GM12878 (cell line): ENCODE results near the gene ARL4D. TPM values are rescaled to one million over a fixed set of nuclear protein-coding genes. Genes with fewer than 3 reads are reported as not detected.

Experiments used
- ATAC-seq: fragments of 200-7000 bp; cut with Tn5 transposase; 3 replicates; pipeline ENCODE4 v1.9.1; 2020; ENCODE audit warnings: mild to moderate bottlenecking, moderate library complexity
- BruUV-seq: library from RNA; stranded (reverse); fragments of 400-500 nt; replicated peaks from 2 replicates; lab custom pipeline; 2021; lab: Mats Ljungman, UMichigan
- CTCF ChIA-PET: fragments of 300-600 bp; sonication (Branson Sonifier 250); formaldehyde crosslinking; extraction: SDS; loops from one replicate; lab custom pipeline; 2021; ENCODE audit warnings: inconsistent platforms; lab: Yijun Ruan, JAX
- POLR2A ChIA-PET: fragments of 350-600 bp; formaldehyde crosslinking; extraction: SDS; loops from one replicate; lab custom pipeline; 2021; ENCODE audit warnings: inconsistent platforms; lab: Charles Lee
- RAD21 ChIA-PET: fragments of 300-600 bp; sonication (Branson Sonifier 250); formaldehyde crosslinking; loops from one replicate; lab custom pipeline; 2023; ENCODE audit warnings: antibody characterized with exemption; ENCODE audit not compliant: unreplicated experiment; lab: Charles Lee
- SMC1A ChIA-PET: fragments of 300-600 bp; sonication (Branson Sonifier 250); formaldehyde crosslinking; loops from one replicate; lab custom pipeline; 2023; ENCODE audit not compliant: unreplicated experiment, uncharacterized antibody; lab: Charles Lee
- DNase-seq: peaks from one replicate; pipeline ENCODE4 v3.0.0-alpha.2; 2011; ENCODE audit warnings: low read depth, low spot score
- FAIRE-seq: peaks from 3 replicates; lab custom pipeline; 2011; peaks lifted over from hg19 to GRCh38; lab: Jason Lieb, UNC
- H2AFZ ChIP-seq: 2 replicates; pipeline ENCODE4 v1.6.0; 2011; ENCODE audit warnings: low read depth, low read length, control low read depth; ENCODE audit not compliant: control insufficient read depth
- H3K27ac ChIP-seq: 2 replicates; pipeline ENCODE4 v1.5.1; 2011; ENCODE audit warnings: control low read depth; ENCODE audit not compliant: control insufficient read depth, insufficient read depth
- H3K27me3 ChIP-seq, 2 experiments: replicated peaks in 1 of 2; 2 replicates each; pipeline versions ENCODE4 v1.6.0 to v1.6.1; 2011; ENCODE audit warnings: low read length in 1 of 2; ENCODE audit not compliant: control insufficient read depth in 2 of 2, insufficient read depth in 2 of 2
- H3K36me3 ChIP-seq, 2 experiments: 2 replicates each; pipeline ENCODE4 v1.5.1; 2011; ENCODE audit warnings: low read length in 1 of 2; ENCODE audit not compliant: control insufficient read depth in 2 of 2, insufficient read depth in 2 of 2
- H3K4me1 ChIP-seq: 2 replicates; pipeline ENCODE4 v1.6.1; 2011; ENCODE audit warnings: mild to moderate bottlenecking, low read length, moderate library complexity, mixed read lengths; ENCODE audit not compliant: control insufficient read depth, insufficient read depth
- H3K4me2 ChIP-seq: 2 replicates; pipeline ENCODE4 v1.6.0; 2011; ENCODE audit warnings: control low read depth; ENCODE audit not compliant: control insufficient read depth, insufficient read depth
- H3K4me3 ChIP-seq: fragments of 200-600 bp; sonication (generic); 2 replicates; pipeline ENCODE4 v1.5.1; 2016
- H3K79me2 ChIP-seq: 2 replicates; pipeline ENCODE4 v1.6.0; 2011; ENCODE audit warnings: low read length; ENCODE audit not compliant: control insufficient read depth, insufficient read depth
- H3K9ac ChIP-seq: 2 replicates; pipeline ENCODE4 v1.8.0; 2011; ENCODE audit warnings: low read length, control low read depth, mixed read lengths; ENCODE audit not compliant: control insufficient read depth, insufficient read depth
- H3K9me3 ChIP-seq: replicated peaks from 3 replicates; pipeline ENCODE4 v1.5.1; 2011; ENCODE audit warnings: mild to moderate bottlenecking, low read length; ENCODE audit not compliant: control insufficient read depth, insufficient read depth
- H4K20me1 ChIP-seq: 2 replicates; pipeline ENCODE4 v1.6.0; 2011; ENCODE audit not compliant: control insufficient read depth, insufficient read depth
- BCL11A ChIP-seq: IDR thresholded peaks from 2 replicates; pipeline ENCODE4 v1.6.1; 2011; ENCODE audit warnings: low read depth, low read length
- CBFB ChIP-seq: IDR thresholded peaks from 2 replicates; pipeline ENCODE4 v1.6.1; 2016; ENCODE audit warnings: antibody characterized with exemption, low read depth
- EZH2 ChIP-seq: IDR thresholded peaks from 2 replicates; pipeline ENCODE4 v1.6.1; 2012; ENCODE audit warnings: low read depth, mild to moderate bottlenecking, control low read depth, inconsistent platforms, low read length, borderline replicate concordance; ENCODE audit not compliant: control insufficient read depth
- HDAC2 ChIP-seq: fragments of 200-600 bp; sonication (generic); IDR thresholded peaks from 2 replicates; pipeline ENCODE4 v1.6.1; 2017
- NBN ChIP-seq: fragments of 450-650 bp; IDR thresholded peaks from 2 replicates; pipeline ENCODE4 v1.6.1; 2016
- NFYA ChIP-seq: IDR thresholded peaks from 2 replicates; pipeline ENCODE4 v1.6.1; 2011; ENCODE audit warnings: low read depth, mild to moderate bottlenecking, low read length, improper control_type of control experiment, borderline replicate concordance
- PML ChIP-seq: IDR thresholded peaks from 2 replicates; pipeline ENCODE4 v1.6.1; 2012; ENCODE audit warnings: low read length, inconsistent platforms
- POLR2AphosphoS2 ChIP-seq: IDR thresholded peaks from 2 replicates; pipeline ENCODE4 v1.6.1; 2011; ENCODE audit warnings: low read depth, mild to moderate bottlenecking, low read length, improper control_type of control experiment, moderate library complexity
- RAD21 ChIP-seq: IDR thresholded peaks from 2 replicates; pipeline ENCODE4 v1.6.1; 2011; ENCODE audit warnings: mild to moderate bottlenecking, low read depth, low read length, moderate library complexity; ENCODE audit not compliant: insufficient read depth
- SMARCA5 ChIP-seq: fragments of 450-650 bp; IDR thresholded peaks from 2 replicates; pipeline ENCODE4 v1.6.1; 2017; ENCODE audit warnings: mild to moderate bottlenecking
- SPI1 ChIP-seq: IDR thresholded peaks from 2 replicates; pipeline ENCODE4 v1.6.1; 2011; ENCODE audit warnings: low read depth, mild to moderate bottlenecking, low read length, moderate library complexity, borderline replicate concordance; ENCODE audit not compliant: insufficient read depth
- SREBF2 ChIP-seq: IDR thresholded peaks from 2 replicates; pipeline ENCODE4 v1.6.1; 2012; ENCODE audit warnings: mild to moderate bottlenecking, low read length
- SRF ChIP-seq, 2 experiments: IDR thresholded peaks; 2 replicates each; pipeline ENCODE4 v1.6.1; 2011; ENCODE audit warnings: low read depth in 2 of 2, low read length in 2 of 2, mild to moderate bottlenecking in 1 of 2, moderate library complexity in 1 of 2
- SUPT20H ChIP-seq: IDR thresholded peaks from 2 replicates; pipeline ENCODE4 v1.6.1; 2011; ENCODE audit warnings: low read depth, mild to moderate bottlenecking, low read length, moderate library complexity, borderline replicate concordance; ENCODE audit not compliant: control insufficient read depth
- TAF1 ChIP-seq: IDR thresholded peaks from 2 replicates; pipeline ENCODE4 v1.6.1; 2011; ENCODE audit warnings: mild to moderate bottlenecking, low read depth, low read length, borderline replicate concordance
- TCF3 ChIP-seq: IDR thresholded peaks from 2 replicates; pipeline ENCODE4 v1.6.1; 2012; ENCODE audit warnings: low read depth, mild to moderate bottlenecking, low read length, borderline replicate concordance; ENCODE audit not compliant: insufficient read depth
- ZNF274 ChIP-seq: IDR thresholded peaks from one replicate; pipeline ENCODE4 v1.8.0; 2011; ENCODE audit not compliant: insufficient read length, insufficient read depth
- WGBS: methylation state at CpG from one replicate; pipeline ENCODE4 v1.1.6; 2016; ENCODE audit warnings: low lambda C conversion rate; ENCODE audit not compliant: insufficient replicate concordance, insufficient coverage; ENCODE audit errors: missing lambda C conversion rate; 5-methylcytosine and 5-hydroxymethylcytosine counted together
- in situ Hi-C: fragments of 300-500 bp; cut with MboI; formaldehyde crosslinking; loops from 9 replicates; pipeline ENCODE4 v1.14.3; 2018; ENCODE audit warnings: mixed read lengths
- intact Hi-C: fragments of 100-400 bp; cut with micrococcal nuclease; formaldehyde crosslinking; loops from one replicate; pipeline ENCODE4 v1.14.2; 2022; ENCODE audit not compliant: unreplicated experiment
- polyA plus RNA-seq, 11 experiments: library from polyadenylated mRNA; depleted of rRNA in 4 of 11; unstranded in 6 of 11; stranded (reverse) in 5 of 11; fragments of >200 nt; fragmentation: Nextera tagmentation in 4 of 11; fragmentation: Illumina TruSeq in 1 of 11; extraction: Ambion mirVana in 4 of 11; extraction: Trizol in 1 of 11; gene quantifications; 1 replicate in 1 of 11; 2 replicates in 10 of 11; pipeline versions ENCODE4 v1.2.1 to v1.2.3, GENCODE V29; 2011 to 2016; ENCODE audit warnings: inconsistent platforms in 2 of 11, missing spikeins in 2 of 11, low read depth in 1 of 11
- total RNA-seq, 4 experiments: library from RNA; depleted of rRNA in 3 of 4; stranded (reverse); fragments of >200 nt in 3 of 4; fragmentation: Illumina TruSeq in 1 of 4; extraction: Trizol in 1 of 4; gene quantifications; 2 replicates each; pipeline versions ENCODE4 v1.2.1 to v1.2.3, GENCODE V29; 2013 to 2021
- TF ChIP-seq, protein P1 (sequence below): IDR thresholded peaks from 2 replicates; pipeline ENCODE4 v1.6.1; 2011; ENCODE audit warnings: mild to moderate bottlenecking, low read depth, low read length, moderate library complexity; ENCODE audit not compliant: insufficient replicate concordance
- TF ChIP-seq, protein P2 (sequence below): fragments of 450-650 bp; IDR thresholded peaks from 2 replicates; pipeline ENCODE4 v1.6.1; 2017; ENCODE audit warnings: mild to moderate bottlenecking
- TF ChIP-seq, protein P3 (sequence below): IDR thresholded peaks from 2 replicates; pipeline ENCODE4 v1.6.1; 2011; ENCODE audit warnings: low read depth, mild to moderate bottlenecking, low read length, moderate library complexity, borderline replicate concordance; ENCODE audit errors: extremely low read depth

The ARL4D gene
- total and polyA plus RNA-seq, 10 of the 15 experiments (the other 5 are each of a cell fraction or from before 2014, with no cell fraction given): 0.10 to 1.5 (median 0.75) TPM

- RAD21 ChIA-PET: interaction anchor here (0.7 to 1.9 kb wide), 12 partner anchors 11 to 191 kb away, joined by 3 to 21 read pairs (median 4); partner anchors contain the start of genes ARL4D and DHX8
- intact Hi-C loops: loop anchor here (1.0 kb wide), 2 partner anchors 16 to 20 kb away; no protein-coding TSS in a partner anchor
- Histone ChIP-seq H3K4me3 (peak overlapping the region; percentile 70), H3K9me3 (no peaks in the 10 kb centered on the region), H3K27me3 (no peaks in the 10 kb centered on the region), H3K27ac (peak overlapping the region; percentile 97), H3K79me2 (peaks cover 2% of the 10 kb centered on the region; the same call in 1 of the 2 replicates), H3K9ac (peak overlapping the region; percentile 70), H4K20me1 (no peaks in the 10 kb centered on the region), H3K4me1 (peaks cover 4% of the 10 kb centered on the region), H3K4me2 (peak overlapping the region; percentile 74), H3K36me3 (no peaks in the 10 kb centered on the region), H2AFZ (peak overlapping the region; percentile 96)
- in situ Hi-C loops: loop anchor here (5.0 kb wide), 1 partner anchor 94 kb away; the partner anchor contains the start of gene DHX8
- POLR2A ChIA-PET: interaction anchor here (0.6 to 3.5 kb wide), 12 partner anchors 10 to 364 kb away, joined by 3 to 49 read pairs (median 4); partner anchors contain the start of genes ARL4D and DHX8
- TSS peak; percentile 99 for BruUV-seq
- FAIRE-seq (peak; percentile 100), ATAC-seq (peak; percentile 90), DNase-seq (peak; percentile 75)
- WGBS: 2% methylated on average over 38 of the region's 38 CpGs
- CTCF ChIA-PET: interaction anchor here (0.6 to 4.4 kb wide), 11 partner anchors 9 to 372 kb away, joined by 3 to 52 read pairs (median 3); partner anchors contain the start of gene DHX8
- SMC1A ChIA-PET: interaction anchor here (0.8 to 1.7 kb wide), 9 partner anchors 8 to 98 kb away, joined by 3 to 22 read pairs (median 6); partner anchors contain the start of genes ARL4D and DHX8
- TF ChIP-seq, protein P1, sequence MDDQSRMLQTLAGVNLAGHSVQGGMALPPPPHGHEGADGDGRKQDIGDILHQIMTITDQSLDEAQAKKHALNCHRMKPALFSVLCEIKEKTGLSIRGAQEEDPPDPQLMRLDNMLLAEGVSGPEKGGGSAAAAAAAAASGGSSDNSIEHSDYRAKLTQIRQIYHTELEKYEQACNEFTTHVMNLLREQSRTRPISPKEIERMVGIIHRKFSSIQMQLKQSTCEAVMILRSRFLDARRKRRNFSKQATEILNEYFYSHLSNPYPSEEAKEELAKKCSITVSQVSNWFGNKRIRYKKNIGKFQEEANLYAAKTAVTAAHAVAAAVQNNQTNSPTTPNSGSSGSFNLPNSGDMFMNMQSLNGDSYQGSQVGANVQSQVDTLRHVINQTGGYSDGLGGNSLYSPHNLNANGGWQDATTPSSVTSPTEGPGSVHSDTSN: no peak
- no peak for TF ChIP-seq SRF (IDR thresholded peaks at IDR 0.05; ENCODE audit: low read depth in 2 of 2, low read length in 2 of 2)
- TF ChIP-seq PML: no peak; the same call in 1 of the 2 replicates
- TF ChIP-seq, protein P2, sequence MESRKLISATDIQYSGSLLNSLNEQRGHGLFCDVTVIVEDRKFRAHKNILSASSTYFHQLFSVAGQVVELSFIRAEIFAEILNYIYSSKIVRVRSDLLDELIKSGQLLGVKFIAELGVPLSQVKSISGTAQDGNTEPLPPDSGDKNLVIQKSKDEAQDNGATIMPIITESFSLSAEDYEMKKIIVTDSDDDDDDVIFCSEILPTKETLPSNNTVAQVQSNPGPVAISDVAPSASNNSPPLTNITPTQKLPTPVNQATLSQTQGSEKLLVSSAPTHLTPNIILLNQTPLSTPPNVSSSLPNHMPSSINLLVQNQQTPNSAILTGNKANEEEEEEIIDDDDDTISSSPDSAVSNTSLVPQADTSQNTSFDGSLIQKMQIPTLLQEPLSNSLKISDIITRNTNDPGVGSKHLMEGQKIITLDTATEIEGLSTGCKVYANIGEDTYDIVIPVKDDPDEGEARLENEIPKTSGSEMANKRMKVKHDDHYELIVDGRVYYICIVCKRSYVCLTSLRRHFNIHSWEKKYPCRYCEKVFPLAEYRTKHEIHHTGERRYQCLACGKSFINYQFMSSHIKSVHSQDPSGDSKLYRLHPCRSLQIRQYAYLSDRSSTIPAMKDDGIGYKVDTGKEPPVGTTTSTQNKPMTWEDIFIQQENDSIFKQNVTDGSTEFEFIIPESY: no peak
- no peak for TF ChIP-seq EZH2
- TF ChIP-seq SUPT20H: no peak
- no peak for TF ChIP-seq HDAC2
- no peak for TF ChIP-seq SREBF2
- no peak for TF ChIP-seq RAD21
- TF ChIP-seq NBN: no peak
- no peak for TF ChIP-seq NFYA
- TF ChIP-seq CBFB: no peak
- no peak for TF ChIP-seq POLR2AphosphoS2
- no peak for TF ChIP-seq ZNF274
- no peak for TF ChIP-seq BCL11A
- TF ChIP-seq, protein P3, sequence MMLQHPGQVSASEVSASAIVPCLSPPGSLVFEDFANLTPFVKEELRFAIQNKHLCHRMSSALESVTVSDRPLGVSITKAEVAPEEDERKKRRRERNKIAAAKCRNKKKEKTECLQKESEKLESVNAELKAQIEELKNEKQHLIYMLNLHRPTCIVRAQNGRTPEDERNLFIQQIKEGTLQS: no peak
- no peak for TF ChIP-seq TAF1
- TF ChIP-seq SMARCA5: no peak
- TF ChIP-seq TCF3: no peak
- peak; percentile 41; the same call in 1 of the 2 replicates for TF ChIP-seq SPI1
Measured at GRCh38 chr17:43388359-43389045, 10.3 kb upstream of the ARL4D start.
